Measurements from ENCODE around the gene ARHGEF2. TPM values are rescaled to one million over a fixed set of nuclear protein-coding genes. Genes with fewer than 3 reads are reported as not detected.

Gene ARHGEF2
- total RNA-seq, 1 donor from 2014 or later, result 199 TPM

DNA sequence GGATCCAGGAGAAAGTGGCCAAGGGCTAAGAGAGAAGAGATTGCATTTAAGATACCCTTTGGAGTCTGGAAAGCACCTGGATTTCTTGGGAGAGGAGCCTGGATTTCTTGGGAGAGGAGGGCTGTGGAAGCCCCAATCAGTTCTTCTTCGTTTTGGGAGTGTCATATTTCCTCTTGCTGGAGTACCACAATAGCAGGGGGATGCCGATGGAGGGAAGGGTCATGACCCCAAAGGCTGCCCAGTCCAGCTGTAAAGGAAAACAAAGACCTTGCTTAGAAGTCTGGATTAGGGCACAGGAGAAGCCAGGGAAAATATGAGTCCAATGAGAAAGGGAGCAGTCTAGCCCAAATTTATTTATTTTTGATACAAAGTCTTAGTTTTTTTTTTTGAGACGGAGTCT, 31.1 kb upstream of the ARHGEF2 start:
- Mint-ChIP-seq H3K9me3 (ENCODE audit: unreplicated experiment) (no peaks in the 10 kb centered on the region), H3K4me1 (ENCODE audit: unreplicated experiment) (no peaks in the 10 kb centered on the region), H3K36me3 (ENCODE audit: unreplicated experiment) (peaks cover 50% of the 10 kb centered on the region), H3K4me3 (ENCODE audit: unreplicated experiment) (no peak overlapping the region), H3K27ac (ENCODE audit: unreplicated experiment) (no peak overlapping the region), H3K27me3 (ENCODE audit: unreplicated experiment) (no peaks in the 10 kb centered on the region)
- DNase-seq (ENCODE audit: extremely low spot score, unreplicated experiment), result no peak
- TF ChIP-seq CTCF (IDR thresholded peaks at IDR 0.05), result no peak

- Mint-ChIP-seq H3K4me3 (ENCODE audit: unreplicated experiment) (no peak overlapping the region), H3K9me3 (ENCODE audit: unreplicated experiment) (no peaks in the 10 kb centered on the region), H3K36me3 (ENCODE audit: unreplicated experiment) (peaks cover 32% of the 10 kb centered on the region), H3K4me1 (ENCODE audit: unreplicated experiment) (no peaks in the 10 kb centered on the region), H3K27me3 (ENCODE audit: unreplicated experiment) (no peaks in the 10 kb centered on the region), H3K27ac (ENCODE audit: unreplicated experiment) (no peak overlapping the region)
- no peak for DNase-seq (ENCODE audit: extremely low spot score, unreplicated experiment)
- TF ChIP-seq CTCF (IDR thresholded peaks at IDR 0.05), result no peak
These were observed 28.5 kb upstream of the ARHGEF2 start for GRCh38 chr1:156006666-156007376.

GRCh38 chr1:156004843-156005584, 26.7 kb upstream of the ARHGEF2 start:
- Mint-ChIP-seq H3K4me1 (ENCODE audit: unreplicated experiment) (peaks cover 3% of the 10 kb centered on the region), H3K27me3 (ENCODE audit: unreplicated experiment) (no peaks in the 10 kb centered on the region), H3K36me3 (ENCODE audit: unreplicated experiment) (peaks cover 16% of the 10 kb centered on the region), H3K27ac (ENCODE audit: unreplicated experiment) (no peak overlapping the region), H3K9me3 (ENCODE audit: unreplicated experiment) (no peaks in the 10 kb centered on the region), H3K4me3 (ENCODE audit: unreplicated experiment) (no peak overlapping the region)
- no peak for TF ChIP-seq CTCF (IDR thresholded peaks at IDR 0.05)
- DNase-seq (ENCODE audit: extremely low spot score, unreplicated experiment), result no peak

DNA sequence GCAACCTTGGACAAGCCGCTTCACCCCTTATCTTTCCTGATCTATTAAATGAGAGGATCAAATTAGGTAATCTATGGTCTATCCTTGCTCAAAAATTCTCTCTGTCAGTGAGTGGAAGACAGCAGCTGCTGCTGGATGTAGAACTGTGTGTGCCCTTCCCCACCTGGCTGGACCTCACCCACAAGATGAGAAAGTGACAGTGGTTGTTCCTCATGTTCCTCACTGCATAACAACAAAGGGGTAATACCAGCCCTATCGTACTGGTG, 25.5 kb upstream of the ARHGEF2 start:
- Mint-ChIP-seq H3K4me1 (ENCODE audit: unreplicated experiment) (peaks cover 3% of the 10 kb centered on the region), H3K27me3 (ENCODE audit: unreplicated experiment) (no peaks in the 10 kb centered on the region), H3K9me3 (ENCODE audit: unreplicated experiment) (no peaks in the 10 kb centered on the region), H3K4me3 (ENCODE audit: unreplicated experiment) (no peak overlapping the region), H3K27ac (ENCODE audit: unreplicated experiment) (no peak overlapping the region), H3K36me3 (ENCODE audit: unreplicated experiment) (peaks cover 10% of the 10 kb centered on the region)
- DNase-seq (ENCODE audit: extremely low spot score, unreplicated experiment), result no peak
- no peak for TF ChIP-seq CTCF (IDR thresholded peaks at IDR 0.05)

DNA sequence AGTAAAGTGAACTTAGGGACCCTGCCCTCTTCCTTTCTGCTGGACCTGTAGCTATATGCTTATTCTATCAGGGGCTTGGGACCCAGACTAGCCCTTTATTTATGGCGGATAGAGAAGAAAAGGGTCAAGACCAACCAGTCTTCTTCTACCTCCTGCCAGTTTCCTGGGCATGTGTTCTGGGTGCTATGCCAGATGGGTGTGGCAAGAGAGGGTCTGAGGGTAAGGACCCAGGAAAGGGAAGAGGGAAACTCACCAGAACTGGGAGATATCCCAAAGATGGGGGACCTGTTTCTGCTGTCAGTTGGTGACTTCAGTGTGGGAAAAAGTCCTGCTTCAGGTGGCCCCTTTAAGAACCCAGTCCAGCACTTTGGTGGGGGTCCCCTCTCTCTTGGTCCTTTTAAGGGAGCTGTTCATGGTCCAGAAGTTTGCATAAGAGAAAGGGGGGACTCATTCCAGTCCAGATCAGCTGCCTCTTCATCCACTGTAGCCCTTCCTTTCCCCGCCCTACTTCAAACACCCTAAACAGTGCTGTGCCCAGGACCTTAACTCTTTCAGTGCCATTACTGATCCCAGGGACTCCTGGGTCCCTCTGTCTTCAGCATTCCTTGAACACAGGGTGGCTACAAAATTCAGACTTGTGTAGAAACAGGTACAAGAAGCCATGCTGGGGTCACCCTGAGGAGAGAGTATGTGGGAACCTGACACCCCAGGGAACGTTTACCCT, 24.0 kb upstream of the ARHGEF2 start:
- no peak for DNase-seq (ENCODE audit: extremely low spot score, unreplicated experiment)
- Mint-ChIP-seq H3K9me3 (ENCODE audit: unreplicated experiment) (no peaks in the 10 kb centered on the region), H3K27me3 (ENCODE audit: unreplicated experiment) (no peaks in the 10 kb centered on the region), H3K36me3 (ENCODE audit: unreplicated experiment) (peaks cover 3% of the 10 kb centered on the region), H3K4me1 (ENCODE audit: unreplicated experiment) (peaks cover 3% of the 10 kb centered on the region), H3K27ac (ENCODE audit: unreplicated experiment) (no peak overlapping the region), H3K4me3 (ENCODE audit: unreplicated experiment) (no peak overlapping the region)
- no peak for TF ChIP-seq CTCF (IDR thresholded peaks at IDR 0.05)

Measured in osteocyte (in vitro differentiated cells).